ENCODE results near the gene TRIM31.

DNA sequence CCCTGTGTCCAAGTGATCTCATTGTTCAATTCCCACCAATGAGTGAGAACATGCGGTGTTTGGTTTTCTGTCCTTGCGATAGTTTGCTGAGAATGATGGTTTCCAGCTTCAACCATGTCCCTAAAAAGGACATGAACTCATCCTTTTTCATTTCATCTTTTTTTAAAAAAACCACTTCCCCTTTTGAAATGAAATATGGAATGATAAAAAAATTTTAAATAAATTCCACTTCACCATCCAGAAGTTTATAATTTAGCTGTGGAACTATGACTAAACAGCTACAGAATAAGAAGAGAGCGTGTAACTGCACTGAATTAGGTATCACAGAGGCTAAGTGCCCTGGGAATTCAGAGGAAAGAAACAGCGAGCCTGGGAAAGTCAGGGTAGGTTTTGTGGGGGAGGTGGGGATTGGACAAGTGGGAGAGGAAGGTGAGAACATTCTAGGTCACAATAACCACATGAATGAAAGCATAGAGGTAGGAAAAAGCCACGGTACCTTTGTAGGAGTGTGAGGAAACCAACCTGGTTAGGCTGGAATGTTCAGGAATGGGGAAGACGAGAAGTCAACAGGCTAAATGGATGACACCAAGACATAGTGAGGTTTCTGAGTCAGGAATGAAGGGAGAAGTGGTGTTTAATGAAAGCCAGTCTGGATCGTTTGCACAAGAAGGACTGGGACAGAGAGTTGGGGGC is 37.1 kb upstream of the TRIM31 start:
- no peak for TF ChIP-seq POLR2A (IDR thresholded peaks at IDR 0.05; ENCODE audit: low read depth, low read length)
- TF ChIP-seq POLR2AphosphoS5 (IDR thresholded peaks at IDR 0.05; ENCODE audit: low read depth, low read length) = no peak
